Smooth muscle cell (in vitro differentiated cells): ENCODE results near the gene CLASP1. TPM values are rescaled to one million over a fixed set of nuclear protein-coding genes. Genes with fewer than 3 reads are reported as not detected.
A peak's percentile ranks its signal among the peaks of the same experiment; 100 is the strongest.

Source experiments
- DNase-seq: peaks from one replicate; lab custom pipeline; 2025; ENCODE audit not compliant: unreplicated experiment; lab: John Stamatoyannopoulos, UW
- H2AFZ ChIP-seq: fragments of 200-600 bp; sonication (generic); 2 replicates; pipeline ENCODE4 v1.6.0; 2016; ENCODE audit warnings: antibody characterized with exemption, low read depth, mild to moderate bottlenecking
- H3F3A ChIP-seq: fragments of 200-600 bp; sonication (generic); 2 replicates; pipeline ENCODE4 v1.6.0; 2017; ENCODE audit warnings: antibody characterized with exemption, low read depth
- H3K27ac ChIP-seq: fragments of 200-600 bp; sonication (generic); 2 replicates; pipeline ENCODE4 v1.5.1; 2016; ENCODE audit warnings: low read depth, mild to moderate bottlenecking
- H3K27me3 ChIP-seq: fragments of 200-600 bp; sonication (generic); 2 replicates; pipeline ENCODE4 v1.6.1; 2016; ENCODE audit warnings: low read depth, mild to moderate bottlenecking
- H3K36me3 ChIP-seq: fragments of 200-600 bp; sonication (generic); 2 replicates; pipeline ENCODE4 v1.5.1; 2016; ENCODE audit warnings: low read depth
- H3K4me1 ChIP-seq: fragments of 200-600 bp; sonication (generic); 2 replicates; pipeline ENCODE4 v1.5.1; 2016; ENCODE audit warnings: low read depth
- H3K4me2 ChIP-seq: fragments of 200-600 bp; sonication (generic); 2 replicates; pipeline ENCODE4 v1.6.0; 2016; ENCODE audit warnings: mild to moderate bottlenecking
- H3K4me3 ChIP-seq: fragments of 200-600 bp; sonication (generic); 2 replicates; pipeline ENCODE4 v1.5.1; 2016; ENCODE audit warnings: mild to moderate bottlenecking
- H3K79me2 ChIP-seq: fragments of 200-600 bp; sonication (generic); 2 replicates; pipeline ENCODE4 v1.6.0; 2016; ENCODE audit warnings: low read depth, mild to moderate bottlenecking
- H3K9ac ChIP-seq: fragments of 200-600 bp; sonication (generic); 2 replicates; pipeline ENCODE4 v1.6.0; 2016; ENCODE audit warnings: low read depth
- H3K9me3 ChIP-seq: fragments of 200-600 bp; sonication (generic); replicated peaks from 2 replicates; pipeline ENCODE4 v1.5.1; 2016; ENCODE audit warnings: low read depth
- H4K20me1 ChIP-seq: fragments of 200-600 bp; sonication (generic); 2 replicates; pipeline ENCODE4 v1.6.0; 2016; ENCODE audit warnings: low read depth
- WGBS: methylation state at CpG from one replicate; pipeline ENCODE4 v1.1.7; 2016; ENCODE audit warnings: low lambda C conversion rate; 5-methylcytosine and 5-hydroxymethylcytosine counted together
- polyA plus RNA-seq: library from polyadenylated mRNA; unstranded; fragments of >200 nt; fragmentation: Nextera tagmentation; extraction: Ambion mirVana; gene quantifications from 2 replicates; pipeline ENCODE4 v1.2.1, GENCODE V29; 2016
- total RNA-seq: library from RNA; depleted of rRNA; stranded (reverse); fragments of >200 nt; gene quantifications from 2 replicates; pipeline ENCODE4 v1.2.3, GENCODE V29; 2014
- TF ChIP-seq, protein P1 (sequence below): fragments of 200-600 bp; sonication (generic); IDR thresholded peaks from 2 replicates; pipeline ENCODE4 v1.5.1; 2017; ENCODE audit warnings: borderline replicate concordance, mild to moderate bottlenecking, antibody characterized with exemption; ENCODE audit not compliant: insufficient read depth, poor library complexity, severe bottlenecking

The CLASP1 gene
- total and polyA plus RNA-seq, 2 experiments from 2014 or later: 15.0 to 33.8 TPM

DNA sequence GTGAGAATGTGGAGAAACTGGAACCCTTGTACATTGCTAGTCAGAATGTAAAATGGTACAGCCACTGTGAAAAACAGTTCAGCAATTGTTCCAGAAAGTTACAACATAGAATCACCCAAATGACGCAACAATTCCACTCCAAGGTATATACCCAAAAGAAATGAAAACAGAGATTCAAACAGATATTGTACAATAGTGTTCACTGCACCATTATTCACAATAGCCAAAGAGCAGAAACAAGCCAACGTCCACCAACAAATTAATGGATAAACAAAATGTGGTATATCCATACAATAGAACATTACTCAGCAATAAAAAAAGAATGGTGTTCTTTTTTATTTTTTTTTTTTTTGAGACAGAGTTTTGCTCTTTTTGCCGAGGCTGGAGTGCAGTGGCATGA lies 10.9 kb downstream of the CLASP1 start:
- Histone ChIP-seq H3K27me3 (no peaks in the 10 kb centered on the region), H2AFZ (no peak overlapping the region), H3K27ac (no peak overlapping the region), H3K79me2 (peaks cover 95% of the 10 kb centered on the region), H3K36me3 (no peaks in the 10 kb centered on the region), H4K20me1 (peaks cover 91% of the 10 kb centered on the region), H3K9me3 (no peaks in the 10 kb centered on the region), H3K9ac (no peak overlapping the region), H3K4me1 (no peaks in the 10 kb centered on the region), H3K4me2 (no peak overlapping the region), H3K4me3 (no peak overlapping the region), H3F3A (no peaks in the 10 kb centered on the region)
- 93% methylated on average over 3 of the region's 3 CpGs for WGBS
- TF ChIP-seq, protein P1, sequence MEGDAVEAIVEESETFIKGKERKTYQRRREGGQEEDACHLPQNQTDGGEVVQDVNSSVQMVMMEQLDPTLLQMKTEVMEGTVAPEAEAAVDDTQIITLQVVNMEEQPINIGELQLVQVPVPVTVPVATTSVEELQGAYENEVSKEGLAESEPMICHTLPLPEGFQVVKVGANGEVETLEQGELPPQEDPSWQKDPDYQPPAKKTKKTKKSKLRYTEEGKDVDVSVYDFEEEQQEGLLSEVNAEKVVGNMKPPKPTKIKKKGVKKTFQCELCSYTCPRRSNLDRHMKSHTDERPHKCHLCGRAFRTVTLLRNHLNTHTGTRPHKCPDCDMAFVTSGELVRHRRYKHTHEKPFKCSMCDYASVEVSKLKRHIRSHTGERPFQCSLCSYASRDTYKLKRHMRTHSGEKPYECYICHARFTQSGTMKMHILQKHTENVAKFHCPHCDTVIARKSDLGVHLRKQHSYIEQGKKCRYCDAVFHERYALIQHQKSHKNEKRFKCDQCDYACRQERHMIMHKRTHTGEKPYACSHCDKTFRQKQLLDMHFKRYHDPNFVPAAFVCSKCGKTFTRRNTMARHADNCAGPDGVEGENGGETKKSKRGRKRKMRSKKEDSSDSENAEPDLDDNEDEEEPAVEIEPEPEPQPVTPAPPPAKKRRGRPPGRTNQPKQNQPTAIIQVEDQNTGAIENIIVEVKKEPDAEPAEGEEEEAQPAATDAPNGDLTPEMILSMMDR: no peak
- no peak for DNase-seq

DNA sequence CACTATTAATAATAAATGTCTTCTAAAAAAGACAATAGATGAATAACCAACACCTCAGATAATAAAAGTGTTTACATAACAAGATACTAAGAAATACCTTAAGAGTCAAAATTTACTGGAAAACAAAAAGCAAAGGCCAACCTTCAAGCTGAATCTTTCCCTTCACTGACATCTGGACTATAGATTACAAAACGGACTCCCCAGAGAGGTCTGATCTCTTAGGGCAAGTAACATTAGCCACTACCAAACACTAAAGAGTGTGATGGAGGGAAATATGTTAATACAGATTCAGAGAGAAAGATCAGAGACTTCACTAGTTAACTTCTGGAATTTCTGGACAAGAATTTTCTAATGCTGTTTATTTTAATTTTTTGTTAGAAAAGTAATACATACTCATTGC lies 13.9 kb downstream of the CLASP1 start:
- H3K9me3 ChIP-seq: no peaks in the 10 kb centered on the region
- no peak for DNase-seq
- no peak overlapping the region for H3K4me3 ChIP-seq
- peaks cover 86% of the 10 kb centered on the region for H4K20me1 ChIP-seq
- H3K9ac ChIP-seq: no peak overlapping the region
- no peak overlapping the region for H3K4me2 ChIP-seq
- H3K27me3 ChIP-seq: no peaks in the 10 kb centered on the region
- no peaks in the 10 kb centered on the region for H3K36me3 ChIP-seq
- no peaks in the 10 kb centered on the region for H3K4me1 ChIP-seq
- WGBS: 76% methylated on average over 1 of the region's 1 CpG
- no peak overlapping the region for H2AFZ ChIP-seq
- peaks cover 88% of the 10 kb centered on the region for H3K79me2 ChIP-seq
- TF ChIP-seq, protein P1: no peak
- no peak overlapping the region for H3K27ac ChIP-seq
- no peaks in the 10 kb centered on the region for H3F3A ChIP-seq

DNA sequence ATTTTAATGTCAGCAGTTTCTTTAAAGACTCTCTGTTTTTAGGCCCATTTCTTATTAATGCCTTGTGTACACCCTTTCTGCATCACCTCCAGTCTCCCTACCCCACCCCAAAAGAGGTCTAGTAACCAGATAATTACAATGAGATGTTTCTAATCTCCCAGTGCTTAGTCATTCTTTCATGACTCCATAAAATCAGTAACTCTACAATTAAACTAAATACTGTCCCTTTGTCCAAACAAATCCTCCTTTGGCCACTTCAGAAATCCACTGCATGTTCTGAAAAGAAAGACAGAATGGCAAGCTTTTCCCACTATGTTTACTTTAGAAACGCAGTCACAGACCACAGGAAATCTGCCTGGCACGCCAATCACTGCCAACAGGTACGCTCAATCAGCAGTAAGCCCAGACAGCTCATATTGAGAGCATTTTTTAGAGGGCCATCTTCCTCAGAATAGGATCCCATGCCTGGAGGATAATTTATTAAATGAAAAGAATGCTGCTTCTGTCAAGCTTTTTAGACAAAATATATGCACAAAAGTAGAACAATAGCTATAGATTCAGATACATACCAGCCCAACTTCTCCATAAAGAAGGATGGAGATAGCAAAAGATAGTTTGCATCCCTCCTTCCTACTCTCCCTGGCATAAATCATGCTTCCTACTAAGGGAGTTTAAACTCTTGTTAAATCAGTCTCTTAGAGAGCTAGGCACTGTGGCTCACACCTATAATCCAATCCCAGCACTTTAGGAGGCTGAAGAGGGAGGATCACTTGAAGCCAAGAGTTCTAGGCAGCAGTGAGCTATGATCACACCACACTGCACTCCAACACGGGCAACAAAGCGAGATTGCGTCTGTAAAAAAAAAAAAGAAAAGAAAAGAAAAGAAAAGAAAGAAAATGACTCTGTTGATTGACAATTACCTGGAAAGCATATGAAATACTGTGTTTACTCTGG lies 14.6 kb downstream of the CLASP1 start:
- Histone ChIP-seq H3K27me3 (no peaks in the 10 kb centered on the region), H3K27ac (peak overlapping the region; percentile 47)

More for the DNA sequence above, 14.6 kb downstream of the CLASP1 start:
- TF ChIP-seq, protein P1: no peak
- no peaks in the 10 kb centered on the region for H3K4me1 ChIP-seq
- H3F3A ChIP-seq: no peaks in the 10 kb centered on the region
- DNase-seq: no peak
- no peak overlapping the region for H3K4me3 ChIP-seq
- peaks cover 88% of the 10 kb centered on the region for H4K20me1 ChIP-seq
- peaks cover 86% of the 10 kb centered on the region for H3K79me2 ChIP-seq
- H3K9me3 ChIP-seq: no peaks in the 10 kb centered on the region
- no peak overlapping the region for H2AFZ ChIP-seq
- H3K36me3 ChIP-seq: no peaks in the 10 kb centered on the region
- peak overlapping the region; percentile 10 for H3K9ac ChIP-seq
- H3K4me2 ChIP-seq: peak overlapping the region; percentile 8
- WGBS: 70% methylated on average over 6 of the region's 6 CpGs
